Measurements from ENCODE around the gene NECTIN1. TPM values are rescaled to one million over a fixed set of nuclear protein-coding genes. Genes with fewer than 3 reads are reported as not detected.

The NECTIN1 gene
- total and polyA plus RNA-seq, 5 donors from 2014 or later, result 0.18 to 2.3 TPM; not detected in 3

GRCh38 chr11:119726585-119727522, 2.1 kb downstream of the NECTIN1 start:
- H3K4me3 Mint-ChIP-seq, result peak overlapping the region; percentile 60 to 76 (median 68)
- H3K27ac ChIP-seq (ENCODE audit: insufficient read depth, low read length, poor library complexity, severe bottlenecking), result no peak overlapping the region
- H3K36me3 ChIP-seq (ENCODE audit: control insufficient read depth, insufficient read depth, low read length), result no peaks in the 10 kb centered on the region
- H3K4me3 ChIP-seq (ENCODE audit: low read depth, low read length), result no peak overlapping the region
- no peaks in the 10 kb centered on the region for H3K9me3 ChIP-seq (ENCODE audit: control insufficient read depth in 2 of 2, low read length in 2 of 2)
- no peak for DNase-seq
- peaks cover 19% of the 10 kb centered on the region for H3K27me3 ChIP-seq (ENCODE audit: control insufficient read depth, insufficient read depth, low read length)
- ATAC-seq (ENCODE audit: low read depth in 2 of 2), result no peak
- no peak overlapping the region for H3K27ac Mint-ChIP-seq
- peaks cover 45% of the 10 kb centered on the region for H3K27me3 Mint-ChIP-seq
- H3K4me1 ChIP-seq (ENCODE audit: control insufficient read depth, insufficient read depth, low read length, poor library complexity, severe bottlenecking), result peaks cover 22% of the 10 kb centered on the region
- H3K4me1 Mint-ChIP-seq, result peaks cover 0 to 25% (median 10%) of the 10 kb centered on the region in 4 donors
- peaks cover 0 to 2% (median 0%) of the 10 kb centered on the region in 7 donors for H3K9me3 Mint-ChIP-seq
- H3K36me3 Mint-ChIP-seq, result no peaks in the 10 kb centered on the region

- Mint-ChIP-seq H3K4me3 (peak overlapping the region; percentile 43 to 73 (median 54)), H3K4me1 (peaks cover 0 to 25% (median 10%) of the 10 kb centered on the region in 4 donors), H3K27ac (no peak overlapping the region), H3K36me3 (no peaks in the 10 kb centered on the region), H3K9me3 (peaks cover 0 to 2% (median 0%) of the 10 kb centered on the region in 7 donors), H3K27me3 (peaks cover 40% of the 10 kb centered on the region)
- peaks cover 22% of the 10 kb centered on the region for H3K4me1 ChIP-seq (ENCODE audit: control insufficient read depth, insufficient read depth, low read length, poor library complexity, severe bottlenecking)
- H3K36me3 ChIP-seq (ENCODE audit: control insufficient read depth, insufficient read depth, low read length), result no peaks in the 10 kb centered on the region
- ATAC-seq (ENCODE audit: low read depth in 2 of 2) (no peak), DNase-seq (no peak)
- no peak overlapping the region for H3K27ac ChIP-seq (ENCODE audit: insufficient read depth, low read length, poor library complexity, severe bottlenecking)
- H3K27me3 ChIP-seq (ENCODE audit: control insufficient read depth, insufficient read depth, low read length), result peaks cover 19% of the 10 kb centered on the region
- no peak overlapping the region for H3K4me3 ChIP-seq (ENCODE audit: low read depth, low read length)
- no peaks in the 10 kb centered on the region for H3K9me3 ChIP-seq (ENCODE audit: control insufficient read depth in 2 of 2, low read length in 2 of 2)
These were observed 2.8 kb downstream of the NECTIN1 start for GRCh38 chr11:119726150-119726553.

- Mint-ChIP-seq H3K9me3 (no peaks in the 10 kb centered on the region), H3K27me3 (peaks cover 32% of the 10 kb centered on the region)
- no peak for DNase-seq
These were observed 4.0 kb downstream of the NECTIN1 start for GRCh38 chr11:119724956-119725355.

GRCh38 chr11:119723952-119724325, 5.1 kb downstream of the NECTIN1 start:
- no peaks in the 10 kb centered on the region for H3K36me3 ChIP-seq (ENCODE audit: control insufficient read depth, insufficient read depth, low read length)
- no peak overlapping the region for H3K27ac ChIP-seq (ENCODE audit: insufficient read depth, low read length, poor library complexity, severe bottlenecking)
- H3K4me3 ChIP-seq (ENCODE audit: low read depth, low read length), result no peak overlapping the region
- H3K9me3 Mint-ChIP-seq, result no peaks in the 10 kb centered on the region
- peaks cover 10% of the 10 kb centered on the region for H3K27me3 ChIP-seq (ENCODE audit: control insufficient read depth, insufficient read depth, low read length)
- H3K36me3 Mint-ChIP-seq, result no peaks in the 10 kb centered on the region
- no peak overlapping the region for H3K27ac Mint-ChIP-seq
- H3K9me3 ChIP-seq (ENCODE audit: control insufficient read depth in 2 of 2, low read length in 2 of 2), result no peaks in the 10 kb centered on the region
- DNase-seq (no peak), ATAC-seq (ENCODE audit: low read depth in 2 of 2) (no peak)
- H3K4me1 Mint-ChIP-seq, result peaks cover 0 to 10% (median 6%) of the 10 kb centered on the region in 4 donors
- H3K4me1 ChIP-seq (ENCODE audit: control insufficient read depth, insufficient read depth, low read length, poor library complexity, severe bottlenecking), result peaks cover 15% of the 10 kb centered on the region
- H3K4me3 Mint-ChIP-seq, result peak overlapping the region in 1 of 4 donors; percentile 30
- peaks cover 25% of the 10 kb centered on the region for H3K27me3 Mint-ChIP-seq

More at GRCh38 chr11:119724956-119725355, 4.0 kb downstream of the NECTIN1 start:
- no peaks in the 10 kb centered on the region for H3K36me3 ChIP-seq (ENCODE audit: control insufficient read depth, insufficient read depth, low read length)
- no peak overlapping the region for H3K4me3 ChIP-seq (ENCODE audit: low read depth, low read length)
- Mint-ChIP-seq H3K4me1 (peaks cover 0 to 15% (median 8%) of the 10 kb centered on the region in 4 donors), H3K4me3 (peak overlapping the region in 1 of 4 donors; percentile 30), H3K36me3 (no peaks in the 10 kb centered on the region), H3K27ac (no peak overlapping the region)
- peaks cover 12% of the 10 kb centered on the region for H3K27me3 ChIP-seq (ENCODE audit: control insufficient read depth, insufficient read depth, low read length)
- peaks cover 21% of the 10 kb centered on the region for H3K4me1 ChIP-seq (ENCODE audit: control insufficient read depth, insufficient read depth, low read length, poor library complexity, severe bottlenecking)
- no peak for ATAC-seq (ENCODE audit: low read depth in 2 of 2)
- no peak overlapping the region for H3K27ac ChIP-seq (ENCODE audit: insufficient read depth, low read length, poor library complexity, severe bottlenecking)
- H3K9me3 ChIP-seq (ENCODE audit: control insufficient read depth in 2 of 2, low read length in 2 of 2), result no peaks in the 10 kb centered on the region

GRCh38 chr11:119723243-119723951, 5.6 kb downstream of the NECTIN1 start:
- no peak overlapping the region for H3K27ac Mint-ChIP-seq
- H3K4me3 ChIP-seq (ENCODE audit: low read depth, low read length), result no peak overlapping the region
- H3K27ac ChIP-seq (ENCODE audit: insufficient read depth, low read length, poor library complexity, severe bottlenecking), result no peak overlapping the region
- H3K36me3 Mint-ChIP-seq, result no peaks in the 10 kb centered on the region
- H3K9me3 Mint-ChIP-seq, result no peaks in the 10 kb centered on the region
- ATAC-seq (ENCODE audit: low read depth in 2 of 2) (no peak), DNase-seq (no peak)
- H3K4me1 Mint-ChIP-seq, result peaks cover 0 to 10% (median 6%) of the 10 kb centered on the region in 4 donors
- peaks cover 25% of the 10 kb centered on the region for H3K27me3 Mint-ChIP-seq
- peaks cover 10% of the 10 kb centered on the region for H3K27me3 ChIP-seq (ENCODE audit: control insufficient read depth, insufficient read depth, low read length)
- H3K9me3 ChIP-seq (ENCODE audit: control insufficient read depth in 2 of 2, low read length in 2 of 2), result no peaks in the 10 kb centered on the region
- H3K4me3 Mint-ChIP-seq, result no peak overlapping the region
- peaks cover 14% of the 10 kb centered on the region for H3K4me1 ChIP-seq (ENCODE audit: control insufficient read depth, insufficient read depth, low read length, poor library complexity, severe bottlenecking)
- H3K36me3 ChIP-seq (ENCODE audit: control insufficient read depth, insufficient read depth, low read length), result no peaks in the 10 kb centered on the region

- H3K36me3 ChIP-seq (ENCODE audit: control insufficient read depth, insufficient read depth, low read length), result no peaks in the 10 kb centered on the region
- no peak overlapping the region for H3K27ac ChIP-seq (ENCODE audit: insufficient read depth, low read length, poor library complexity, severe bottlenecking)
- H3K4me3 ChIP-seq (ENCODE audit: low read depth, low read length), result no peak overlapping the region
- H3K27me3 ChIP-seq (ENCODE audit: control insufficient read depth, insufficient read depth, low read length), result peaks cover 10% of the 10 kb centered on the region
- Mint-ChIP-seq H3K27ac (no peak overlapping the region), H3K27me3 (peaks cover 20% of the 10 kb centered on the region), H3K4me3 (no peak overlapping the region), H3K4me1 (peaks cover 0 to 5% (median 2%) of the 10 kb centered on the region in 4 donors), H3K36me3 (no peaks in the 10 kb centered on the region), H3K9me3 (no peaks in the 10 kb centered on the region)
- no peaks in the 10 kb centered on the region for H3K9me3 ChIP-seq (ENCODE audit: control insufficient read depth in 2 of 2, low read length in 2 of 2)
- H3K4me1 ChIP-seq (ENCODE audit: control insufficient read depth, insufficient read depth, low read length, poor library complexity, severe bottlenecking), result peaks cover 3% of the 10 kb centered on the region
- DNase-seq (no peak), ATAC-seq (ENCODE audit: low read depth in 2 of 2) (no peak)
These were observed 6.7 kb downstream of the NECTIN1 start for GRCh38 chr11:119722281-119722794.

GRCh38 chr11:119721129-119722120, 7.6 kb downstream of the NECTIN1 start:
- no peak overlapping the region for H3K4me3 Mint-ChIP-seq
- H3K27me3 Mint-ChIP-seq, result peaks cover 13% of the 10 kb centered on the region
- Histone ChIP-seq H3K4me1 (ENCODE audit: control insufficient read depth, insufficient read depth, low read length, poor library complexity, severe bottlenecking) (no peaks in the 10 kb centered on the region), H3K27ac (ENCODE audit: insufficient read depth, low read length, poor library complexity, severe bottlenecking) (no peak overlapping the region), H3K36me3 (ENCODE audit: control insufficient read depth, insufficient read depth, low read length) (no peaks in the 10 kb centered on the region), H3K9me3 (ENCODE audit: control insufficient read depth in 2 of 2, low read length in 2 of 2) (no peaks in the 10 kb centered on the region), H3K27me3 (ENCODE audit: control insufficient read depth, insufficient read depth, low read length) (peaks cover 6% of the 10 kb centered on the region), H3K4me3 (ENCODE audit: low read depth, low read length) (no peak overlapping the region)
- ATAC-seq (ENCODE audit: low read depth in 2 of 2), result no peak
- no peak for DNase-seq
- H3K9me3 Mint-ChIP-seq, result no peaks in the 10 kb centered on the region
- peaks cover 0 to 3% (median under 1%) of the 10 kb centered on the region in 4 donors for H3K4me1 Mint-ChIP-seq
- H3K27ac Mint-ChIP-seq, result no peak overlapping the region
- H3K36me3 Mint-ChIP-seq, result no peaks in the 10 kb centered on the region

Measured in CD4-positive, CD25-positive, alpha-beta regulatory T cell (primary cell).